HCT116 (cell line): ENCODE data around the gene CAMK1D. TPM values are rescaled to one million over a fixed set of nuclear protein-coding genes. Genes with fewer than 3 reads are reported as not detected.

ENCODE experiments used
- ATAC-seq: fragments of 200-7000 bp; cut with Tn5 transposase; 2 replicates; pipeline ENCODE4 v1.9.1; 2020; ENCODE audit warnings: mild to moderate bottlenecking, moderate library complexity
- BruUV-seq: library from RNA; stranded (reverse); fragments of 400-500 nt; replicated peaks from 2 replicates; lab custom pipeline; 2021; lab: Mats Ljungman, UMichigan
- CTCF ChIA-PET: fragments of 300-600 bp; sonication (Branson Sonifier 250); formaldehyde crosslinking; loops from one replicate; lab custom pipeline; 2021; ENCODE audit warnings: antibody characterized with exemption; lab: Charles Lee
- POLR2A ChIA-PET: fragments of 300-600, 350-600 bp; sonication (Branson Sonifier 250); formaldehyde crosslinking; loops from one replicate; lab custom pipeline; 2021; ENCODE audit warnings: antibody characterized with exemption; lab: Charles Lee
- RAD21 ChIA-PET, 2 experiments: fragments of 300-600 bp; sonication (Branson Sonifier 250); formaldehyde crosslinking; loops; one replicate each; lab custom pipeline; 2023; ENCODE audit warnings: low total read pairs in 2 of 2; ENCODE audit not compliant: uncharacterized antibody in 2 of 2, unreplicated experiment in 2 of 2, low non-redundant PET in 1 of 2; lab: Charles Lee
- DNase-seq: peaks from one replicate; pipeline ENCODE4 v3.0.0-alpha.2; 2010; ENCODE audit warnings: low read depth, low spot score
- H2AFZ ChIP-seq: fragments of 200-600 bp; shearing (Covaris generic), sonication (generic); 2 replicates; pipeline ENCODE4 v1.6.1; 2017; ENCODE audit warnings: low read depth, mixed run types, mixed read lengths, antibody characterized with exemption, low read length; ENCODE audit not compliant: poor library complexity, severe bottlenecking
- H3K27ac ChIP-seq: 2 replicates; pipeline ENCODE4 v1.5.1; 2012; ENCODE audit warnings: low read depth, low read length
- H3K27me3 ChIP-seq: fragments of 200-600 bp; sonication (generic); 2 replicates; pipeline ENCODE4 v1.6.1; 2016; ENCODE audit warnings: mixed run types, low read length, mixed read lengths; ENCODE audit not compliant: insufficient read depth
- H3K36me3 ChIP-seq, 2 experiments: fragments of 200-500 bp in 1 of 2; fragments of 200-600 bp in 1 of 2; sonication (Bioruptor generic) in 1 of 2; sonication (generic) in 1 of 2; 2 replicates each; pipeline versions ENCODE4 v1.5.1 to v1.6.1; 2014 to 2016; ENCODE audit warnings: low read length in 2 of 2, inconsistent platforms in 1 of 2, mixed read lengths in 1 of 2, mixed run types in 1 of 2; ENCODE audit not compliant: insufficient read depth in 2 of 2, control insufficient read depth in 1 of 2
- H3K4me1 ChIP-seq, 2 experiments: fragments of 200-600 bp in 1 of 2; sonication (generic) in 1 of 2; 2 replicates each; pipeline versions ENCODE4 v1.5.1 to v1.6.1; 2012 to 2017; ENCODE audit warnings: low read length in 2 of 2, inconsistent platforms in 1 of 2, mild to moderate bottlenecking in 1 of 2, mixed read lengths in 1 of 2, mixed run types in 1 of 2, moderate library complexity in 1 of 2; ENCODE audit not compliant: insufficient read depth in 2 of 2, control insufficient read depth in 1 of 2
- H3K4me2 ChIP-seq: fragments of 200-600 bp; sonication (generic); 2 replicates; pipeline ENCODE4 v1.6.1; 2017; ENCODE audit warnings: mixed run types, low read length, mixed read lengths
- H3K4me3 ChIP-seq, 2 experiments: fragments of 200-600 bp in 1 of 2; sonication (generic) in 1 of 2; replicated peaks in 1 of 2; 2 replicates each; pipeline ENCODE4 v1.5.1; 2011 to 2016; ENCODE audit warnings: low read length in 2 of 2, control low read depth in 1 of 2, low read depth in 1 of 2, mild to moderate bottlenecking in 1 of 2, mixed read lengths in 1 of 2, mixed run types in 1 of 2
- H3K79me2 ChIP-seq: fragments of 200-600 bp; sonication (generic); 2 replicates; pipeline ENCODE4 v1.6.1; 2017; ENCODE audit warnings: mild to moderate bottlenecking, mixed run types, low read length, moderate library complexity, mixed read lengths; ENCODE audit not compliant: insufficient read depth
- H3K9ac ChIP-seq: fragments of 200-600 bp; sonication (generic); 2 replicates; pipeline ENCODE4 v1.6.1; 2016; ENCODE audit warnings: low read length, mixed read lengths
- H3K9me2 ChIP-seq: fragments of 200-600 bp; sonication (generic), shearing (Covaris generic); 2 replicates; pipeline ENCODE4 v1.6.1; 2017; ENCODE audit warnings: mixed run types, mild to moderate bottlenecking, moderate library complexity; ENCODE audit not compliant: insufficient read depth
- H3K9me3 ChIP-seq, 2 experiments: fragments of 200-500 bp in 1 of 2; fragments of 200-600 bp in 1 of 2; sonication (Bioruptor generic) in 1 of 2; sonication (generic) in 1 of 2; 2 replicates each; pipeline ENCODE4 v1.6.1; 2014 to 2017; ENCODE audit warnings: low read length in 2 of 2, mixed read lengths in 2 of 2, inconsistent platforms in 1 of 2, low read depth in 1 of 2, mild to moderate bottlenecking in 1 of 2, mixed run types in 1 of 2, moderate library complexity in 1 of 2; ENCODE audit not compliant: control insufficient read depth in 1 of 2, insufficient read depth in 1 of 2
- H4K20me1 ChIP-seq: fragments of 200-600 bp; sonication (generic), shearing (Covaris generic); 2 replicates; pipeline ENCODE4 v1.6.1; 2017; ENCODE audit warnings: mixed run types, mild to moderate bottlenecking, moderate library complexity; ENCODE audit not compliant: insufficient read depth
- CBX3 ChIP-seq: IDR thresholded peaks from 2 replicates; pipeline ENCODE4 v1.6.1; 2012; ENCODE audit warnings: low read depth
- CEBPB ChIP-seq: IDR thresholded peaks from 2 replicates; pipeline ENCODE4 v1.6.1; 2012; ENCODE audit warnings: low read depth
- EGR1 ChIP-seq: IDR thresholded peaks from 2 replicates; pipeline ENCODE4 v1.6.1; 2012; ENCODE audit warnings: low read depth
- EZH2phosphoT487 ChIP-seq: fragments of 200-600 bp; IDR thresholded peaks from 2 replicates; pipeline ENCODE4 v1.6.1; 2018; ENCODE audit warnings: antibody characterized with exemption, borderline replicate concordance
- JUND ChIP-seq: IDR thresholded peaks from 2 replicates; pipeline ENCODE4 v1.6.1; 2012
- MAX ChIP-seq: IDR thresholded peaks from 2 replicates; pipeline ENCODE4 v1.6.1; 2012
- POLR2A ChIP-seq: IDR thresholded peaks from 2 replicates; pipeline ENCODE4 v1.7.0; 2011; ENCODE audit warnings: borderline replicate concordance; ENCODE audit not compliant: insufficient read depth, insufficient read length; ENCODE audit errors: extremely low read depth
- POLR2AphosphoS5 ChIP-seq: IDR thresholded peaks from 2 replicates; pipeline ENCODE4 v1.6.1; 2011; ENCODE audit warnings: mild to moderate bottlenecking, low read depth, low read length, moderate library complexity
- RAD21 ChIP-seq: IDR thresholded peaks from 2 replicates; pipeline ENCODE4 v1.6.1; 2012; ENCODE audit warnings: low read depth, mild to moderate bottlenecking
- REST ChIP-seq: IDR thresholded peaks from 2 replicates; pipeline ENCODE4 v1.6.1; 2012; ENCODE audit warnings: low read depth
- SIN3A ChIP-seq: IDR thresholded peaks from 2 replicates; pipeline ENCODE4 v1.6.1; 2012; ENCODE audit warnings: low read depth
- TCF7L2 ChIP-seq: IDR thresholded peaks from 2 replicates; pipeline ENCODE4 v1.7.0; 2011; ENCODE audit warnings: borderline replicate concordance, inconsistent platforms; ENCODE audit not compliant: insufficient read depth, insufficient read length; ENCODE audit errors: extremely low read depth
- YY1 ChIP-seq: IDR thresholded peaks from 2 replicates; pipeline ENCODE4 v1.6.1; 2011; ENCODE audit warnings: low read length, low read depth, moderate library complexity, mild to moderate bottlenecking; ENCODE audit not compliant: insufficient replicate concordance; ENCODE audit errors: extremely low read depth
- ZBTB33 ChIP-seq: IDR thresholded peaks from 2 replicates; pipeline ENCODE4 v1.6.1; 2011; ENCODE audit warnings: mild to moderate bottlenecking, low read length, moderate library complexity; ENCODE audit not compliant: insufficient replicate concordance; ENCODE audit errors: extremely low read depth
- ZFX ChIP-seq: fragments of 450-650 bp; IDR thresholded peaks from 2 replicates; pipeline ENCODE4 v1.6.1; 2017
- ZNF274 ChIP-seq: fragments of 200-500 bp; sonication (Bioruptor generic); IDR thresholded peaks from 2 replicates; pipeline ENCODE4 v1.6.1; 2014; ENCODE audit warnings: mild to moderate bottlenecking, low read depth, low read length, inconsistent platforms
- intact Hi-C: fragments of 100-400 bp; cut with micrococcal nuclease; formaldehyde crosslinking; loops from 2 replicates; pipeline ENCODE4 v1.10.0; 2022
- total RNA-seq: library from RNA; stranded (reverse); gene quantifications from one replicate; pipeline ENCODE4 v1.2.1, GENCODE V29; 2021; ENCODE audit not compliant: unreplicated experiment

The CAMK1D gene
- total RNA-seq, 1 experiment from 2014 or later: 9.6 TPM

GRCh38 chr10:12814166-12814565 is 464.8 kb downstream of the CAMK1D start:
- ATAC-seq: no peak
- Histone ChIP-seq H3K9me3 (no peaks in the 10 kb centered on the region), H3K27ac (no peak overlapping the region)
- TF ChIP-seq CBX3 (no peak), YY1 (no peak), SIN3A (no peak)
- TF ChIP-seq, all 23 proteins: peak for 0
- H3K9ac ChIP-seq: no peak overlapping the region
- H2AFZ ChIP-seq: no peak overlapping the region
- no peaks in the 10 kb centered on the region for H3K9me2 ChIP-seq
- ChIA-PET CTCF (no interaction called here), POLR2A (no interaction called here), RAD21 (no interaction called here)
- DNase-seq: no peak
- no peak overlapping the region for H3K4me3 ChIP-seq
- intact Hi-C loops: no loop called here
- H4K20me1 ChIP-seq: no peaks in the 10 kb centered on the region
- H3K27me3 ChIP-seq: no peaks in the 10 kb centered on the region
- H3K79me2 ChIP-seq: no peaks in the 10 kb centered on the region
- H3K4me2 ChIP-seq: no peak overlapping the region
- no peaks in the 10 kb centered on the region for H3K4me1 ChIP-seq
- H3K36me3 ChIP-seq: no peaks in the 10 kb centered on the region
- no TSS peak for BruUV-seq

GRCh38 chr10:12819071-12819470 is 469.7 kb downstream of the CAMK1D start:
- Histone ChIP-seq H3K79me2 (no peaks in the 10 kb centered on the region), H3K4me2 (no peak overlapping the region), H3K9ac (no peak overlapping the region), H3K9me3 (no peaks in the 10 kb centered on the region), H4K20me1 (no peaks in the 10 kb centered on the region), H3K9me2 (no peaks in the 10 kb centered on the region), H2AFZ (no peak overlapping the region), H3K27me3 (no peaks in the 10 kb centered on the region), H3K27ac (no peak overlapping the region), H3K4me3 (no peak overlapping the region), H3K36me3 (no peaks in the 10 kb centered on the region), H3K4me1 (no peaks in the 10 kb centered on the region)
- no peak for ATAC-seq
- no TSS peak for BruUV-seq
- ChIA-PET CTCF (no interaction called here), POLR2A (no interaction called here), RAD21 (no interaction called here)
- DNase-seq: no peak
- intact Hi-C loops: no loop called here
- TF ChIP-seq POLR2A (no peak), JUND (no peak), CEBPB (no peak), TCF7L2 (no peak), CBX3 (no peak), RAD21 (no peak), YY1 (no peak), POLR2AphosphoS5 (no peak), MAX (no peak), ZFX (no peak), EZH2phosphoT487 (no peak), ZBTB33 (no peak), REST (no peak), ZNF274 (no peak), EGR1 (no peak)
